Head of caudate nucleus (tissue), 42 donors: ENCODE measurements around the gene ADAM21.
"Not testable (repeated sequence)": the region's sequence is repeated elsewhere in the genome, so short reads cannot be mapped to it uniquely, and the experiment has no call there.

Source experiments
- DNase-seq, 42 donors: peaks; one replicate each; pipeline versions ENCODE4 v3.0.0 to v3.0.0-alpha.2; 2020 to 2021; ENCODE audit warnings: mixed read lengths in 7 of 42
- intact Hi-C: fragments of 100-400 bp; cut with DNase I; formaldehyde crosslinking; loops from one replicate; pipeline ENCODE4 v1.15.0; 2022

The ADAM21 gene

DNA sequence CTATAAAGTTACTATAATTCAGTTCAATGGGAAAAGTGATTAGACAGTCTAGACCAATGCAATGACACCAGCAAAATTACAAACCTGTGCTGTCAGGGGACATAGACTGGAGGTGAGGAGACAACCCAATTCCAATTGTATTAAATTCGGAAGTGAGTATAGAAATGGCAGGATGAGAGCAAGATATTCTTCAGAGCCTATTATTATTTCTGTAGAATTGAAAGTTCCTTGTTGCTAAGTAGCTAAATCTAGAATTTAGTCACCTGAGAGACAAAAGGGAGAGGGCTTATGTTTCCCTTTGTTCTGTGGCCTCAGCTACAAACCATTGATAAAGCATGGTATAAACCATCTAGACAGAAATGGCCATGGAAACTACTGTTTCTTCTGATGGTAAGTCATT is at the start of gene ADAM21:
Gene ADAM21, plus strand, starts transcription at position 301 of the 400 bp plus-strand sequence. CDS start 5,326 bp downstream, outside the sequence.
- intact Hi-C loops: no loop called here
- no peak for DNase-seq

GRCh38 chr14:70403335-70403734 is 48.6 kb upstream of the ADAM21 start:
- intact Hi-C loops, DNase-seq: not testable (repeated sequence)

GRCh38 chr14:70406216-70406615 is 45.8 kb upstream of the ADAM21 start:
- intact Hi-C loops: not testable (repeated sequence)

DNA sequence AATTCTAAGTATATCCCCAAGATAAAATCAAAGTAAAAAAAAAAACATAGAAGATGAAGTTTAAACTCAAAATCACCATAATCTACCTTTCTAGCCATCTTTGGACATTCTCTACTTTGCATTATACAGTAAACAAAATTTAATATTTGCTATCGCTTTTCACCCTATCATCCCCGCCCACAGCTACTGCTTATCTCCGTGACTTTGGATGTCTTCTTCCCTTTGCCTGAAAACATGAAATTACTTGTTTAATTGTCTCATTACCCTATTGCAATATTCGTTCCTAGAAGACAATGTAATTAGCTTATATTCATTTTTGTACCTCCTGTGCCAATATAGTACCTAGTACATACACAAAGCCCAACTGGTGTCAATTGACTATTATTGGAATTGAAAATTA is 44.4 kb upstream of the ADAM21 start:
- no peak for DNase-seq
- intact Hi-C loops: no loop called here

More at GRCh38 chr14:70406216-70406615, 45.8 kb upstream of the ADAM21 start:
- DNase-seq: not testable (repeated sequence)

- intact Hi-C loops: no loop called here
- DNase-seq: no peak
Observed at GRCh38 chr14:70415788-70416187, 36.2 kb upstream of the ADAM21 start.

DNA sequence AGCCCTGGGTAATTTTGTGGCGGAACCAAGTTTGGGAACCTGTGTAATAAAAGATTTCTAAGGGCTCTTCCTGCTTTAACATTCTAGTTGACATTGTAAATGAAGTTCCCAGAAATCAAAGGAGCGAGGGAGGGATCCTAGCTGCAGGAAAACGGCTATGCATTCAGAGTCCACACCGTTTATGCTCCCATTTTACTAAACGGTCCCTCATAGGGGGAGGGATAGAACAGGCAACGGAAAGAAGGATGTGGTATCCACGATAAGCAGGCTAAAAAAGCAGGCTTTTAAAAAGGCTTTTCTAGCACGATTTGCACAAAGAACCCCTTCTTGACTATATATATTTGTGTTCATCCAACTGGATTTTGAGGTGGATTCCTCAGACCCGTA is 35.6 kb upstream of the ADAM21 start:
- intact Hi-C loops: no loop called here
- DNase-seq: no peak

DNA sequence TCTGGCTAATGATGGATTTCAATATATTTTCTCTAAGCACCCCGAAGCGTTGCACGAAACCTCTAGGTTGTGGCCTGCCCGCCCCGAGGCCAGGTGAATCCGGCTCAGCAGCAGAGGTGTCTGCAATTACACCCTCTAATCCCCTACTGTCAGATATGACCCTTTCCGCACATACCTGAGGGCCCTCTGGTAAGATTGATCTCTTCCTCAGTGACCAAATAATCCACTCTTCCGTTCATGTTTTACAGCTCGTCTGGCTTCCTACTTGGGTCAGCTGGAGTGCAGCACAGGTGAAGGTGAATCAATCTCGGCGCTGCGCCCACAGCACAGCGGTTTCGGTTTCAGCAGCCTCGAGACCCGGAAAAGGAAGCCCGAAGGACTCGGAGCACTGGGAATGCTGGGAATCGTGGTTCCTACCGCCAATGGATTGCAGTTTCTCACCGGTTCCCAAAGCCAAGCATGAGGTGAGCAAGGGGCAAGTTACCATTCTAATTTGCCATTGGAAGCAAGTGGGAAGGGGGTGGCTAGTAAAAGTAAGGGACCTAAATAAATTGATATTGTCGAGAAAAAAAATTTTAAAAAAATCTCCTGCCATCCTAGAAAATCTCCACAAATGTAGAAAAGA is 35.1 kb upstream of the ADAM21 start, which contains the start of gene SYNJ2BP:
Gene SYNJ2BP, minus strand, starts transcription at position 366 of the 625 bp plus-strand sequence. Its CDS starts 127 bp downstream, at position 239.
- peak; percentile 66 to 95 (median 82) for DNase-seq
- intact Hi-C loops: no loop called here

- intact Hi-C loops, DNase-seq: not testable (repeated sequence)
Observed at GRCh38 chr14:70419270-70419931, 32.6 kb upstream of the ADAM21 start.

- intact Hi-C loops: no loop called here
- DNase-seq: peak in 2 of 42 donors; percentile 14 to 17
Observed at GRCh38 chr14:70422538-70422937, 29.4 kb upstream of the ADAM21 start.

- DNase-seq: peak in 3 of 42 donors; percentile 17 to 26 (median 17)
- intact Hi-C loops: no loop called here
Observed at GRCh38 chr14:70425354-70425753, 26.6 kb upstream of the ADAM21 start.

- intact Hi-C loops, DNase-seq: not testable (repeated sequence)
Observed at GRCh38 chr14:70426555-70426954, 25.4 kb upstream of the ADAM21 start.

GRCh38 chr14:70436867-70437266 is 15.1 kb upstream of the ADAM21 start:
- intact Hi-C loops: no loop called here

GRCh38 chr14:70441641-70442040 is 10.3 kb upstream of the ADAM21 start:
- no peak for DNase-seq
- intact Hi-C loops: no loop called here

More at GRCh38 chr14:70436867-70437266, 15.1 kb upstream of the ADAM21 start:
- no peak for DNase-seq

DNA sequence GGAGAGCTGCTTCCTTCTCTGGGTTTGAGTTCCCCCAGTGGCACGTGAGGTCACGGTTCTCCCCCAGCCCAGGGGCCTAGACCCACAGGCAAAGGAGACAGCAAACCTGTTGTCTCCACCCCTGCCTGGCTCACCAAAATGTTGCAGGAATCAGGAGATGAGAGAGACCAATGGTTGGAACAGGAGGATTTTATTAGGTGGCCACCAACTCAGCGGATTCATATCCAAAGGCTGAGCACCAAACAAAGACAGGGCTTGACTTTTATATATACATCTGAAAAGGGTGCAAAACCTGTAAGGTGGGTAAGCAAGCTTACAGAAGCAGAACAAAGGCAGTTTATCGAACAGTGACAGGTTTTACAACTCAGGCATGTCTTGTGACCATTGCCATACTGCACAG is 9.2 kb upstream of the ADAM21 start:
- intact Hi-C loops: no loop called here
- no peak for DNase-seq

DNA sequence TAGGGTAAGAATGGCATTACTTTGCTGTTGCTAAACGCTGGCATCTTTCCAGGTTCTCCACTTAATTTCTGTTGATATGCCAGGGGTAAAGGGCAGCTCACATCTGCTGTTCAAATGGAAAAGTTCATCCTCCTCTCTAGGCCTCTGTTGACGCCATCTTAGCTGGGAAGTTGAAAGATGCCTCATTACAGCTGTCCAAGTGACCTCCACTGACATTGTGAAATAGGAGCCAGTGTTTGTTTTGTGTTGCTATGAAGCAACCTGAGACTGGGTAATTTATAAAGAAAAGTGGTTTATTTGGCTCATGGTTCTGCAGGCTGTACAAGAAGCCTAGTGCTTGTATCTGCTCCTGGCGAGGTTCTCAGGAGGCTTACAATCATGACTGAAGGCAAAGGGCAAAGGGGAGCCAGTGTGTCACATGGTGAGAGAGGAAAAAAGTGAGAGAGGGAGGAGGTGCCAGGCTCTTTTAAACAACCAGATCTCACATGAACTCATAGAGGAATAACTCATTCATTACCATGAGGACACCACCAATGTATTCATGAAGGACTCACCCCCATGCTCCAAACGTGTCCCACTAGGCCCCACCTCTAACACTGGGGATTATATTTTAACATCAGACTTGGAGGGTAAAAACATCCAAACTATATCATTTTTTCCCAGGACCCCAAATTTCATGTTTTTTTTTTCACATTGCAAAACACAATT is 3.2 kb upstream of the ADAM21 start:
- DNase-seq: no peak
- intact Hi-C loops: no loop called here

DNA sequence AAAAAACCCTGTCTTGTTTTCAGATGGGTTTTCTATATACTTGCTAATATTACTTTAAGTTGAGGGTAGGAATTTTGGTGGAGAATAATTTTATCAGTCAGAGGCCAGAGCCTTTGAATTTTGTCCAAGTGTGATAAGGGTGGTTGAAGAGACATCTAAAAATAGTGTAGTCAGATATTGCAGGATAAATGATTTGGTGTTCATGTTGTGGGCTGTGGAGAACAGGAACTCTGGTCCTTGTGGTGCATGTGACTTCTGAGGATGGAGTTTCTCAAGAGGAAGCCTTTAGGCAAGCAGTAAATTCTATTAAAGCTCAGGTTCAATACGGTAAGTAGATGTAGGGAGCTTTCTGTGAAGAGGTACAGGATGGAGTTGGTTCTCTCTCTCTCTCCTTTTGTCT is 2.8 kb downstream of the ADAM21 start:
- no peak for DNase-seq
- intact Hi-C loops: no loop called here

DNA sequence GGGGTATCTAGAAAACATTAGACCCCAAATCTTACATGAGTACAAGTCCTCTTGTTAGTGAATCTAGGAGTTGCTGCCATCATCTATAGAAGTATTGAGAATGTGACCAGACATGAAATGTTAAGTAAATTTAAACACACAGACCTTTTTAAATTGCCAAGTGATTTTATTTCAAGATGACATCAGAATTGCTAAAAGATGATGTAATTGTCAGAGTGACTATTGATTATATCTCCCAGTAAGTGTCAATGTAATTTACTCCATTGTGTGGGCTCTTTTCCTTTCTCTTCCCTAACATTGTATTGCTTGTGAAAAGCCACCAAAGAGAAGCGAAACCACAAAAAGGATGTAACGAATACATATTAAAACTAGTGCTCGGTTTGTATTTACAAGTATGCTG is 16.8 kb downstream of the ADAM21 start:
- DNase-seq: no peak
- intact Hi-C loops: no loop called here

- DNase-seq, intact Hi-C loops: not testable (repeated sequence)
Observed at GRCh38 chr14:70470863-70471563, 19.0 kb downstream of the ADAM21 start.
